ENCODE data around the gene GHR. TPM values are rescaled to one million over a fixed set of nuclear protein-coding genes. Genes with fewer than 3 reads are reported as not detected.

Gene GHR
- total RNA-seq, 1 donor from 2014 or later: 5.4 TPM

DNA sequence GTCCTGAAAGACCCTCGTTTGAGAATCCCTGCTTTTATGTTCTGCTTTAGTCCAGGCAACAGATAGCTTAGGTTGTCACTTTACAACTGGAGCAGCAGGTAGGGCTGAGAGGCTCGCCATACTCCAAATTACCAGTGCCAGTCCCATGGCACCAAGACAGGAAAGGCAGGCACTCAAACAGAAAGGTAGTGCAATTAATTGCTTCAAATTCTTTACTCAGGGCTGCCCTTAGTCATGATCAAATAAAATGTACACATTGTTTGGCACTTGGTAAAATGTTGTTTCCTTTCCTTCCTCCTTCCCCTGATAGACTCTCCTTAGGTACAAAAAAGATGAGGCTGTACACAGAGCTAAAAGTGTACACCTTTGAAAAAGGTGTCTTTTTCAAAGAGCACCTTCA, 217.6 kb downstream of the GHR start:
- DNase-seq (ENCODE audit: low spot score): no peak
- TF ChIP-seq, protein P1, sequence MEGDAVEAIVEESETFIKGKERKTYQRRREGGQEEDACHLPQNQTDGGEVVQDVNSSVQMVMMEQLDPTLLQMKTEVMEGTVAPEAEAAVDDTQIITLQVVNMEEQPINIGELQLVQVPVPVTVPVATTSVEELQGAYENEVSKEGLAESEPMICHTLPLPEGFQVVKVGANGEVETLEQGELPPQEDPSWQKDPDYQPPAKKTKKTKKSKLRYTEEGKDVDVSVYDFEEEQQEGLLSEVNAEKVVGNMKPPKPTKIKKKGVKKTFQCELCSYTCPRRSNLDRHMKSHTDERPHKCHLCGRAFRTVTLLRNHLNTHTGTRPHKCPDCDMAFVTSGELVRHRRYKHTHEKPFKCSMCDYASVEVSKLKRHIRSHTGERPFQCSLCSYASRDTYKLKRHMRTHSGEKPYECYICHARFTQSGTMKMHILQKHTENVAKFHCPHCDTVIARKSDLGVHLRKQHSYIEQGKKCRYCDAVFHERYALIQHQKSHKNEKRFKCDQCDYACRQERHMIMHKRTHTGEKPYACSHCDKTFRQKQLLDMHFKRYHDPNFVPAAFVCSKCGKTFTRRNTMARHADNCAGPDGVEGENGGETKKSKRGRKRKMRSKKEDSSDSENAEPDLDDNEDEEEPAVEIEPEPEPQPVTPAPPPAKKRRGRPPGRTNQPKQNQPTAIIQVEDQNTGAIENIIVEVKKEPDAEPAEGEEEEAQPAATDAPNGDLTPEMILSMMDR (IDR thresholded peaks at IDR 0.05): no peak
- Mint-ChIP-seq H3K9me3 (ENCODE audit: low read depth) (peaks cover 5% of the 10 kb centered on the region), H3K27me3 (ENCODE audit: low read depth) (no peaks in the 10 kb centered on the region), H3K27ac (ENCODE audit: unreplicated experiment) (no peak overlapping the region), H3K4me1 (ENCODE audit: low read depth) (no peaks in the 10 kb centered on the region), H3K36me3 (ENCODE audit: low read depth) (no peaks in the 10 kb centered on the region), H3K4me3 (ENCODE audit: unreplicated experiment) (no peak overlapping the region)

DNA sequence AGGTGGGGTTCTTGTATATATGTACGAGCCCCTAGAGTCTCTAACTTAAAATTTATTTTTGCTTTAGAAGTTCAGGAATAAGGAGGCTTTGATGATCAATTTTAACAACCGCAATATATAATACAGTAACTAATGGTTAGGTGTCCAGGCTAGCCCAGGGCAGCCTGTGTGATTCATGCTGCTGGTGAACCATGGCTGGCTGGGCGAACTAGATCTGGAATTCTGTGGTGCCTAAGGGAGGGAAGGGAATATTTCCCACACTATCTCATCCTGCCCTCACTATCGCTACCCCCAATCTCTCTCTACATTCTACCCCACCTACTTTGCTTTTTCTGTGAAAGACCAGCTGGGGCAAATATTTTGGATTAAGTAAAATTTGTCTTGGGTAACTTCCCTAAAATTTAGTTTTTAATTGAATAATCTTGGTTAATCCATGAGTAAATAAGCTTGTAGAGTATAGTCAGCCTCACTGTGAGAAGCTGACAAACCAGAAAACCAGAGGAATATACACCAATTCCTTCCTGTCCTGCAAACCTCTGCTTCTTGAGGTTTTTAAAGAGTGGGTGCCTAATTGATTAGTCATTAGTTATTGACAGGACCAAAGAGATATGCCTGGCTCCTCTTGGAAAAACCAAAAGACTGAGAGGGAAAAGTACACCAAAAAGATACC, 218.2 kb downstream of the GHR start:
- H3K4me3 Mint-ChIP-seq (ENCODE audit: unreplicated experiment): no peak overlapping the region
- DNase-seq (ENCODE audit: low spot score): no peak
- peaks cover 5% of the 10 kb centered on the region for H3K9me3 Mint-ChIP-seq (ENCODE audit: low read depth)
- H3K27ac Mint-ChIP-seq (ENCODE audit: unreplicated experiment): no peak overlapping the region
- TF ChIP-seq, protein P1 (IDR thresholded peaks at IDR 0.05): no peak
- no peaks in the 10 kb centered on the region for H3K36me3 Mint-ChIP-seq (ENCODE audit: low read depth)
- no peaks in the 10 kb centered on the region for H3K4me1 Mint-ChIP-seq (ENCODE audit: low read depth)
- no peaks in the 10 kb centered on the region for H3K27me3 Mint-ChIP-seq (ENCODE audit: low read depth)

DNA sequence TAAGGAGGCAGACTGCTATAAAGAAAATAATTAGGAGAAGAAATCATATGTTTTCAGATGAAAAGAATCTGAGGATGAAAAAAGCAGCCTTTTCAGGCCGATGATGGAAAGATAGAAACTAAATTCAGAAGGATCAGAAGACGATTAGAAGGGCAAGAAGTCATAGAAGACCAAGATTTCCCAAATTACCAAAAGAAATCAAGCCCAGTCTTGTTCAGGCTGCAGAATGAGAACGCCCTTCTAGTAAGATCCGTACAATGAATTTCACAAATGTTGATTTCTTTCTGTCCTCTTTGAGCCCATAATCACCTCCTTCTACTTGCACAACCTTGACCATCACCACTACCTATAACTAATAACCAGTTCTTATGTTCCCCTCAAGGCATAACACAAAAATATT, 218.8 kb downstream of the GHR start:
- Mint-ChIP-seq H3K36me3 (ENCODE audit: low read depth) (no peaks in the 10 kb centered on the region), H3K27me3 (ENCODE audit: low read depth) (no peaks in the 10 kb centered on the region), H3K9me3 (ENCODE audit: low read depth) (peaks cover 5% of the 10 kb centered on the region), H3K4me3 (ENCODE audit: unreplicated experiment) (no peak overlapping the region), H3K4me1 (ENCODE audit: low read depth) (no peaks in the 10 kb centered on the region), H3K27ac (ENCODE audit: unreplicated experiment) (no peak overlapping the region)
- DNase-seq (ENCODE audit: low spot score): no peak
- TF ChIP-seq, protein P1 (IDR thresholded peaks at IDR 0.05): no peak

DNA sequence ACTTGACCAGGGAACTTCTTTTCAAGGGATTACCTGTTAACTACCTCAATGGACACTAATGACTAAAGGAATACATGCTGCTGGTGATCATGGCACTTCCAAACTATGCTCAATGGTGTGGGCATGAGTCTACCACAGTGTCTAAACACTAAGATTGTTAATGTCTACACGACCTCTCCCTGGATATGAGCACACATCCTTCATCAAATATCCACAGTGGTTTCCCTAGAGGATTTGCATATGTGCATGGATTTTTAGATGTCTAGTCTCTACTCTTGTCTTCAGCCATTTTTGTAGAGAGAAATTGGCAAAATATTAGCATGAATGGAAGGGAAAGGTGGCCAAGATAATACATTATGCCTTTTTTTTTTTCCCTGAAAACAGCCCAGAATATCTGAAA, 220.1 kb downstream of the GHR start:
- TF ChIP-seq, protein P1 (IDR thresholded peaks at IDR 0.05): no peak
- DNase-seq (ENCODE audit: low spot score): no peak
- Mint-ChIP-seq H3K9me3 (ENCODE audit: low read depth) (peaks cover 5% of the 10 kb centered on the region), H3K4me3 (ENCODE audit: unreplicated experiment) (no peak overlapping the region), H3K36me3 (ENCODE audit: low read depth) (no peaks in the 10 kb centered on the region), H3K27me3 (ENCODE audit: low read depth) (no peaks in the 10 kb centered on the region), H3K27ac (ENCODE audit: unreplicated experiment) (no peak overlapping the region), H3K4me1 (ENCODE audit: low read depth) (no peaks in the 10 kb centered on the region)

DNA sequence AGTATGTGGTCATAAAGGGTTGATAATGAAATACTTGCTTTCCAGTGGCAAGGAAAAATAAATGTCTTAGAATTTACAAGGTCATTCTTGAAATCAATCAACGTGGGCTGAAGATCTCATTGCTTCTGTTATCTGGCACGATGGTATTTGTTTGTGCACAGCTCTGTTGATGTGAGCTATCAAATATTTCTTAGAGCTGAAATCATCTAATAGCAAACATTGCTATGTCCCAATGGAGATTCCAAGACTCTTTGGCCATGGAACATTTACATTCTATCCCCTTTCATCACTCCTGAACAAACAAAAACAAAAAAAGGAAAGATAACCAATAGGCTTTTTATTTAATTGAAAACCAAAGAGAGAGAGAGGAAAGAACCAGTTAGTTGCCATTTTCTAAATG, 221.9 kb downstream of the GHR start:
- no peak for DNase-seq (ENCODE audit: low spot score)
- Mint-ChIP-seq H3K27ac (ENCODE audit: unreplicated experiment) (no peak overlapping the region), H3K4me3 (ENCODE audit: unreplicated experiment) (no peak overlapping the region), H3K36me3 (ENCODE audit: low read depth) (no peaks in the 10 kb centered on the region), H3K4me1 (ENCODE audit: low read depth) (no peaks in the 10 kb centered on the region), H3K9me3 (ENCODE audit: low read depth) (peaks cover 5% of the 10 kb centered on the region), H3K27me3 (ENCODE audit: low read depth) (no peaks in the 10 kb centered on the region)
- TF ChIP-seq, protein P1 (IDR thresholded peaks at IDR 0.05): no peak
